ENCODE data around the gene THEMIS2.
"Not testable (repeated sequence)": the region's sequence is repeated elsewhere in the genome, so short reads cannot be mapped to it uniquely, and the experiment has no call there.

The THEMIS2 gene

DNA sequence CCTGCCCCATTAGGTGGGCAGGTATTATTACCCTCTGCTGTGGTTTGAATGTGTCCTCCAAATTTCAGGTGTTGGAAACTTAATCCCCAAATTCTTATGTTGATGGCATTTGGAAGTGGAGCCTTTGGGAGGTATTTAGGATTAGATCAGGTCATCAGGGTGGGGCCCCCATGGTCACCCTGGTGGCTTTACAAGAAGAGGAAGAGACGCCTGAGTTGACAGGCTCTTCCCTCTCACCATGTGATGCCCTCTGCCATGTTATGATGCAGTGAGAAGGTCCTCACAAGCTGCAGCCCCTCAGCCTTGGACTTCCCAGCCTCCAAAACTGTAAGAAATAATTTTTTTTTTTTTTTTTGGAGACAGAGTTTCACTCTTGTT lies 8.8 kb upstream of the THEMIS2 start:
- DNase-seq, result peak; percentile 66

DNA sequence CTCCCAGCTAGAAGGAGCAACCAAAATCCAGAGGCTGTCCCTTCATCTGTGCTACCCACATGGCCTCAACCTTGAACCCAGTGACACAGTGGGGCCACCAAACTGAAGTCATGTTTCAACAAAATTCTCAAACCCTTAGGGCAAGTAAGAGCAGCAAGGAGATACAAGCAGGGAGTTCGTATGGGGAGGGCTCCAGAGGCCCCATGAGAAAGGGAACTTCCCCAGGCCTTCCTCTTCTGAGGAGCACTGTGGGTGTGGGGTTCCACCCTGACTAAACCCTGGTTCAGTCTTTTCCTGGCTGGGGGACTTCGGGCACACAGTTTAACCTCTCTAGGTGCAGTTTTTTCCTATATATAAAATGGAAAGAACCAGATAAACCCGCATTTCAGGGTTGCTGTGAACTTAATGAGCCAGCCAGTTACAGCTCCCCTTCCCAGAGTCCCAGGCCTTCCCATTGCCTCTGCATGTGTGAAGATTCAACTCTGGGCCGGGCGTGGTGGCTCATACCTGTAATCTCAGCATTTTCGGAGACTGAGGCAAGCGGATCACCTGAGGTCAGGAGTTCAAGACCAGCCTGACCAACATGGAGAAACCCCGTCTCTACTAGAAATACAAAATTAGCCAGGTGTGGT lies 8.0 kb upstream of the THEMIS2 start:
- peak; percentile 69 for DNase-seq

DNA sequence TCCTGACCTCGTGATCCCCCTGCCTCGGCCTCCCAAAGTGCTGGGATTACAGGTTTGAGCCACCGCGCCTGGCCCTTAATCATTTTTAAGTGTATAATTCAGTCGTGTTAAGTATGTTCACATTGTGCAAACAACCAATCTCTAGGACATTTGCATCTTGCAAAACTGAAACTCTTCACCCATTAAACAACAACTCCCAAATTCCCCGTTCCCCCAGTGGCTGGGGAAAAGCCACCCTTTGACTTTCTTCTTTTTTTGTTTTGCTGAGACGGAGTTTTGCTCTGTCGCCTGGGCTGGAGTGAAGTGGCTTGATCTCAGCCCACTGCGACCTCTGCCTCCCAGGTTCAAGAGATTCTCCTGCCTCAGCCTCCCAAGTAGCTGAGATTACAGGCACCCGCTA lies 6.5 kb upstream of the THEMIS2 start:
- no peak for DNase-seq

DNA sequence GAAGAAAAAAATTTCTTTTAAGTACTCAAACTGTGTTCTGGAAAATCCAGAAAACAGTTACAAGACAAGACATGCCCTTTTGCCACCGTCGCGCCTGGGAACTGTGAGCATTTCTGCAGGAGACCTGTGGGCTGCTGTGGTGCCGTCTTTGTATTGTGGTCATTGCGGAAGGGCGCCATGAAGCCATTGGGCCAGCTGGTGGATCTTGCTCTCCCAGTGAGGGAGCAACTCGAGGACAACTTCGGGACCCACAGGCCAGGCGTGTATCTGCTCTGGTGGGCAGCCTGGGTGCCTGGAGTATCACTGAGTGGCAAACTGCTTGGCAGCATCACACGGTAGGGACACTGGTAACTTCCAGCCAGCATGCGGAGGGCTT lies 3.8 kb upstream of the THEMIS2 start:
- no peak for DNase-seq

DNA sequence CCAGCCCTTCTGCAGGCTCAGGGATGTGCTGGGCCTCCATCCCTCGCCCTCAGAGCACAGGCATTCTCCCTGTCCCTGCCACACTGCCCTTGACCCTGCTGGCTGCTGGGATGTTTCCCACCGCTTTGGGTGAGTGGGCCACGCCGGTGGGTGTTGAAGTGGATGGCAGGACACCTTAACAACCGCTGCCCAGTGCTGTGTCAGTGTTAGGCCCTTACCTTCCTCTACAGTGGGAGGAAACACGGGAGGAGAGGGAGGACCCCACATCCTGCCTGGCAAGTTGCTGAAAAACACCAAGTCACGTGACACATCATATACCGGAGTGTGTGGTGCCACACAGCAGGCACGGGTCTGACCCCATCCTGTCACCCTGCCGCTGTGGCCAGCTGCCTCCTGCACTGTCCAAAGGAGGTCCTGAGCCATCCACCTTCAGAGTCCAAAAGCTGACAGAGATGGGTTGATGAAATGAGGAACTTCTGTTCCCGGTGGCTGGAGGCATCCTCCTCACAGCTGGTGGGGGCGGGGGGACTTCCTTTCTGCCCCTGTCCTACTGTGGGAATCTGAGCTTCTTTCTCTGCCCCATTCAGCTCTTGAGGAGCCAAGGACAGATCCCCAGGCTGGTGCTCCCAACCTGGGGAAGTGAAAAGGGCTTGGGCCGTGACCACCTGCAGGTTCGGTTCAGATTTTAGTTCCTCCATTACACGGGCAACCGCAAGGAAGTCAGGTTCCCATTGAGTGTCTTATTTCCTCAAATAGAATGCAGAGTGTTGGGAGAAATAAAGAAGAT lies 3.2 kb upstream of the THEMIS2 start:
- DNase-seq, result peak; percentile 67

GRCh38 chr1:27869719-27870085 lies 2.6 kb upstream of the THEMIS2 start:
- DNase-seq, result no peak

- DNase-seq, result not testable (repeated sequence)
Observed at GRCh38 chr1:27871076-27871475, 1.3 kb upstream of the THEMIS2 start.

GRCh38 chr1:27872802-27873551 lies 633 bp downstream of the THEMIS2 start:
- DNase-seq, result no peak

DNA sequence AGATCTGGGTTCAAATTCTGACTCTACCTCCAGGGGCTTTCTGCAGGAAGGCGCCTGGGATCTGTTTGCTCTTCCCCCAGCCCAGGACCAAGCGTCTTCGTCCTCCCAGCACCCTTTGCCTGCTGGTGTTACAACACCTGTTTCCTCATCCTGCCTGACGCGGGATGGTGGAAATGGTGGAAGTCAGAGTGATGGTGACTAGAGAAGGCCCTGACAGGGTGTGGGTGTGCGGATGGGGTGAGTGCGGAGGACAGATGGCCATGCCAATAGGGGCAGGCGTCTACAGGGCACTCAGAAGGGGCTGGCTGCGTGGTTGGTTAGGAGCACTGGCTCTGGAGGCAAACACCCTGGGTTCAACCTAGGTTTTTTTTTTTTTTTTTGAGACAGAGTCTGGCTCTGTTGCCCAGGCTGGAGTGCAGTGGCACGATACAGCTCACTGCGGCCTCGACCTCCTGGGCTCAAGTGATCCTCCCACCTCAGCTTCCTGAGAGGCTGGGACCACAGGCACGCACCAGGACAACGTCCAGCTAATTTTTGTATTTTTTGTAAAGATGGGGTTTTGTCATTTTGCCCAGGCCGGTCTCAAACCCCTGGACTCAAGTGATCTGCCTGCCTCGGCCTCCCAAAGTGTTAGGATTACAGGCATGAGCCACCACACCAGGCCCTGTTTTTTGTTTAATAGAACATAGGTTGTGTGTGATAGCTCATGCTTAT lies 1.5 kb downstream of the THEMIS2 start:
- peak; percentile 69 for DNase-seq

GRCh38 chr1:27876341-27877114 lies 4.2 kb downstream of the THEMIS2 start:
- DNase-seq, result no peak

DNA sequence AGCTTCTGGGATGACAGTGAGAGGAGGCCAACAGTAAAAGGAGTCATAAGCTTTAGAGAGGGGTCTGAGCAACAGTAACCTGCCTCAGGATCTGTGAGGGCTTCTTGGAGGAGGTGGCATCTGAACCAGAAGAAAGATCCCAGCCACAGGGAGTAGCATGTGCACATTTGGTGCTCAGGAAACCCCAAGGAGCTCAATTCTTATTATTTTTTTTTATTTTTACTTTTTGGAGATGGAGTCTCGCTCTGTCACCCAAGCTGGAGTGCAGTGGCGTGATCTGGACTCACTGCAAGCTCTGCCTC lies 4.7 kb downstream of the THEMIS2 start:
- DNase-seq, result no peak

- DNase-seq, result no peak
Observed at GRCh38 chr1:27878039-27878438, 5.7 kb downstream of the THEMIS2 start.

DNA sequence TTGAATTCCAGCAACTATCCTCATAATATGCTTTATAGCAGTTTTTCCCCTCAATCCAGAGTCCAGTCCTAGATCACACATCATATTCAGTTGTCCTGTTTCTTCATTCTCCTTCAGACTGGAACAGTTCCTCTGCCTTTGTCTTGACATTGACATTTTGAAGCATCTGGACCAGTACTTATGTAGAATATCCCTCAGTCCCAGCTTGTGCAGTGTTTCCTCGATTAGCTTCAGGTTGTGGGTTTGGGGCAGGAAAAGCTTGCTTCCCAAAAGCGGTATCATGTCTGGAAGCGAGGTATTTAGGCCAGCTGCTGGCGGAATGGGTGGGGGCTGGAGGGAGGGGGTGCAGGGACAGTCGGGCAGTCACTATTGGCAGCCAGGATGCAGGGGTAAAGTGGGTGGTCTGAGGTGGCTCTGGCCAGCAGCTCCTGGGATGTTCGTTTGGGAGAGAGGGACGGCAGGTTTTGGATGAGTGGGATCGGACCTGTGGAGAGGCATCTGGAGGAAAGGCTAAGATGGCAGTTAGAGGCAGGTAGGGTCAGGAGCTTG lies 6.5 kb downstream of the THEMIS2 start:
- DNase-seq, result no peak

GRCh38 chr1:27879374-27880082 lies 7.2 kb downstream of the THEMIS2 start:
- DNase-seq, result no peak

DNA sequence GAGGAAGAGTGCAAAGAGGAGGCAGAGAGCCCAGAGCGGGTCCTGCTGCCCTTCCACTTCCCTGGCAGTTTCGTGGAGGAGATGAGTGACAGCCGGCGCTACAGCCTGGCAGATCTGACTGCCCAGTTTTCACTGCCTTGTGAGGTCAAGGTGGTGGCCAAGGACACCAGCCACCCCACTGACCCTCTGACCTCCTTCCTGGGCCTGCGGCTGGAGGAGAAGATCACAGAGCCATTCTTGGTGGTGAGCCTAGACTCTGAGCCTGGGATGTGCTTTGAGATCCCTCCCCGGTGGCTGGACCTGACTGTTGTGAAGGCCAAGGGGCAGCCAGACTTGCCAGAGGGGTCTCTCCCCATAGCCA lies 10.2 kb downstream of the THEMIS2 start:
- no peak for DNase-seq

GRCh38 chr1:27883536-27883935 lies 11.2 kb downstream of the THEMIS2 start:
- DNase-seq, result no peak

GRCh38 chr1:27884006-27884954 lies 11.9 kb downstream of the THEMIS2 start:
- peak; percentile 35 for DNase-seq

- DNase-seq, result peak; percentile 34
Observed at GRCh38 chr1:27885114-27885528, 12.8 kb downstream of the THEMIS2 start.

DNA sequence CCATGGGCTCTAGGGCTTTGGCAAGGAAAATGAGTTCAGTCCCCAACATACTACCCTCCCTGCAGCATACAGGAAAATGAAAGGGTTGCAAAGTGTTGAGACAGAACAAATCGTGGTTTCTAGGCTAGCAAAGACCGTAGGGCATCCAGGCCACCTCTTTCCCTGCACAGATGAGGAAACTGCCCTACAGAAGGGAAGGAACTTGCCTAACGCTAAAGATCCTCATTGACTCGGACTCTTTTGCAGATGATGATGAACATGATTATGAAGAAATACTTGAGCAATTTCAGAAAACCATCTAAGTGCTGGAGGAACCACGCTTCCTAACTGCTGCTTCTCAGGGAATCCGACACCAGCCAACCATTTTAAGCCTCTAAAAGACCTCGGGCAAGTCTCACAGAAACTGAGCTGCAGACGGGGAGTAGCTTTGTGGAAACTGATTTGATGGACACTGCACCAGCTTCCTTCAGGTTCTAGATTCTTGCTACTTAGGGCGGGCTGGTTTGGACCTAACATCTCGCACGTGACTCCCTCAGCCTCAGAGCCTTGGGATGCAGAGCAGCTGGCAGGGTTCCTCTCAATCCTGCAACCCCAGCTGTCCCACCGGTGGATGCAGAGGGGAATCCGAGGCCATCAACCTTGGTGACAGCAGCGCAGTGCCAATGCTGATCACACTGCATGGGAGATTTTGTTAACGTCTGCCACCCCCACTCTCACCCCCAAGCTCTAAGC lies 13.4 kb downstream of the THEMIS2 start:
- peak; percentile 40 for DNase-seq

DNA sequence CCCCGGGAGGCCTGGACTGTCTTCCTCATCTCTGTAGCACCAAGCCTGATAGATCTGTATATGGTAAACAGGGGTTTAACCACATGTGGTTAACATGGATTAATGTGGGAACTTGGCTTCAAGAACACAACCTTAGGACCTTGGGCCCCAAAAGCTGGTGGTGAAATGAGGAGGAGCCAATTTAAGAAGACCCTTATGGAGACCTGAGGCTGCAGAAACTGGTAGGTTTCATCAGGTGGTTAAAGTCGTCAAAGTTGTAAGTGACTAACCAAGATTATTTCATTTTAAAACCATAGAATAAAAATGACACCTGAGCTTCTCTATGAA lies 14.0 kb downstream of the THEMIS2 start:
- DNase-seq, result no peak

Data from CD4-positive, alpha-beta T cell treated with Interferon gamma for 1 hour (primary cell).